ENCODE measurements around the gene BMP15.

GRCh38 chrX:50962156-50962555 is 51.6 kb downstream of the BMP15 start:
- TF ChIP-seq, protein P1, sequence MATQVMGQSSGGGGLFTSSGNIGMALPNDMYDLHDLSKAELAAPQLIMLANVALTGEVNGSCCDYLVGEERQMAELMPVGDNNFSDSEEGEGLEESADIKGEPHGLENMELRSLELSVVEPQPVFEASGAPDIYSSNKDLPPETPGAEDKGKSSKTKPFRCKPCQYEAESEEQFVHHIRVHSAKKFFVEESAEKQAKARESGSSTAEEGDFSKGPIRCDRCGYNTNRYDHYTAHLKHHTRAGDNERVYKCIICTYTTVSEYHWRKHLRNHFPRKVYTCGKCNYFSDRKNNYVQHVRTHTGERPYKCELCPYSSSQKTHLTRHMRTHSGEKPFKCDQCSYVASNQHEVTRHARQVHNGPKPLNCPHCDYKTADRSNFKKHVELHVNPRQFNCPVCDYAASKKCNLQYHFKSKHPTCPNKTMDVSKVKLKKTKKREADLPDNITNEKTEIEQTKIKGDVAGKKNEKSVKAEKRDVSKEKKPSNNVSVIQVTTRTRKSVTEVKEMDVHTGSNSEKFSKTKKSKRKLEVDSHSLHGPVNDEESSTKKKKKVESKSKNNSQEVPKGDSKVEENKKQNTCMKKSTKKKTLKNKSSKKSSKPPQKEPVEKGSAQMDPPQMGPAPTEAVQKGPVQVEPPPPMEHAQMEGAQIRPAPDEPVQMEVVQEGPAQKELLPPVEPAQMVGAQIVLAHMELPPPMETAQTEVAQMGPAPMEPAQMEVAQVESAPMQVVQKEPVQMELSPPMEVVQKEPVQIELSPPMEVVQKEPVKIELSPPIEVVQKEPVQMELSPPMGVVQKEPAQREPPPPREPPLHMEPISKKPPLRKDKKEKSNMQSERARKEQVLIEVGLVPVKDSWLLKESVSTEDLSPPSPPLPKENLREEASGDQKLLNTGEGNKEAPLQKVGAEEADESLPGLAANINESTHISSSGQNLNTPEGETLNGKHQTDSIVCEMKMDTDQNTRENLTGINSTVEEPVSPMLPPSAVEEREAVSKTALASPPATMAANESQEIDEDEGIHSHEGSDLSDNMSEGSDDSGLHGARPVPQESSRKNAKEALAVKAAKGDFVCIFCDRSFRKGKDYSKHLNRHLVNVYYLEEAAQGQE (IDR thresholded peaks at IDR 0.05; ENCODE audit: insufficient read depth in 1 of 2, low read depth in 2 of 2, low read length in 1 of 2) = no peak
- TF ChIP-seq, protein P2, sequence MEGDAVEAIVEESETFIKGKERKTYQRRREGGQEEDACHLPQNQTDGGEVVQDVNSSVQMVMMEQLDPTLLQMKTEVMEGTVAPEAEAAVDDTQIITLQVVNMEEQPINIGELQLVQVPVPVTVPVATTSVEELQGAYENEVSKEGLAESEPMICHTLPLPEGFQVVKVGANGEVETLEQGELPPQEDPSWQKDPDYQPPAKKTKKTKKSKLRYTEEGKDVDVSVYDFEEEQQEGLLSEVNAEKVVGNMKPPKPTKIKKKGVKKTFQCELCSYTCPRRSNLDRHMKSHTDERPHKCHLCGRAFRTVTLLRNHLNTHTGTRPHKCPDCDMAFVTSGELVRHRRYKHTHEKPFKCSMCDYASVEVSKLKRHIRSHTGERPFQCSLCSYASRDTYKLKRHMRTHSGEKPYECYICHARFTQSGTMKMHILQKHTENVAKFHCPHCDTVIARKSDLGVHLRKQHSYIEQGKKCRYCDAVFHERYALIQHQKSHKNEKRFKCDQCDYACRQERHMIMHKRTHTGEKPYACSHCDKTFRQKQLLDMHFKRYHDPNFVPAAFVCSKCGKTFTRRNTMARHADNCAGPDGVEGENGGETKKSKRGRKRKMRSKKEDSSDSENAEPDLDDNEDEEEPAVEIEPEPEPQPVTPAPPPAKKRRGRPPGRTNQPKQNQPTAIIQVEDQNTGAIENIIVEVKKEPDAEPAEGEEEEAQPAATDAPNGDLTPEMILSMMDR (IDR thresholded peaks at IDR 0.05) = no peak
- TF ChIP-seq SIN3A (IDR thresholded peaks at IDR 0.05; ENCODE audit: borderline replicate concordance, insufficient read depth, low read depth, low read length) = no peak
- TF ChIP-seq POLR2AphosphoS5 (IDR thresholded peaks at IDR 0.05; ENCODE audit: low read depth, low read length) = no peak

All from Panc1 (cell line).